ENCODE results near the gene CIAO2B.

The CIAO2B gene

GRCh38 chr16:66943426-66944053, 9.3 kb upstream of the CIAO2B start:
- no peak for TF ChIP-seq CTCF (IDR thresholded peaks at IDR 0.05; ENCODE audit: low read depth, low read length, missing control alignments)
- DNase-seq (ENCODE audit: low read depth) = no peak
- in situ Hi-C loops (cut with HindIII; ENCODE audit: low sequenced_read_pairs) = no loop called here
- H3K4me3 ChIP-seq (ENCODE audit: low read depth, low read length) = no peak overlapping the region

GRCh38 chr16:66942981-66943380, 8.8 kb upstream of the CIAO2B start:
- TF ChIP-seq CTCF (IDR thresholded peaks at IDR 0.05; ENCODE audit: low read depth, low read length, missing control alignments) = no peak
- no peak overlapping the region for H3K4me3 ChIP-seq (ENCODE audit: low read depth, low read length)
- in situ Hi-C loops (cut with HindIII; ENCODE audit: low sequenced_read_pairs) = no loop called here
- no peak for DNase-seq (ENCODE audit: low read depth)

- TF ChIP-seq CTCF (IDR thresholded peaks at IDR 0.05; ENCODE audit: low read depth, low read length, missing control alignments) = no peak
These were observed 6.0 kb upstream of the CIAO2B start for GRCh38 chr16:66940236-66940635.

GRCh38 chr16:66939366-66939765, 5.2 kb upstream of the CIAO2B start:
- in situ Hi-C loops (cut with HindIII; ENCODE audit: low sequenced_read_pairs) = loop anchor here (5.0 kb wide), 1 partner anchor 163 kb away; no protein-coding TSS in a partner anchor
- DNase-seq (ENCODE audit: low read depth) = no peak
- H3K4me3 ChIP-seq (ENCODE audit: low read depth, low read length) = no peak overlapping the region
- TF ChIP-seq CTCF (IDR thresholded peaks at IDR 0.05; ENCODE audit: low read depth, low read length, missing control alignments) = no peak

More at GRCh38 chr16:66940236-66940635, 6.0 kb upstream of the CIAO2B start:
- no peak overlapping the region for H3K4me3 ChIP-seq (ENCODE audit: low read depth, low read length)
- in situ Hi-C loops (cut with HindIII; ENCODE audit: low sequenced_read_pairs) = no loop called here
- DNase-seq (ENCODE audit: low read depth) = no peak

GRCh38 chr16:66937725-66938337, 3.6 kb upstream of the CIAO2B start:
- no peak for TF ChIP-seq CTCF (IDR thresholded peaks at IDR 0.05; ENCODE audit: low read depth, low read length, missing control alignments)
- DNase-seq (ENCODE audit: low read depth) = no peak
- no peak overlapping the region for H3K4me3 ChIP-seq (ENCODE audit: low read depth, low read length)
- in situ Hi-C loops (cut with HindIII; ENCODE audit: low sequenced_read_pairs) = loop anchor here (5.0 kb wide), 1 partner anchor 164 kb away; no protein-coding TSS in a partner anchor

- no peak overlapping the region for H3K4me3 ChIP-seq (ENCODE audit: low read depth, low read length)
- DNase-seq (ENCODE audit: low read depth) = no peak
- in situ Hi-C loops (cut with HindIII; ENCODE audit: low sequenced_read_pairs) = loop anchor here (5.0 kb wide), 1 partner anchor 165 kb away; no protein-coding TSS in a partner anchor
- TF ChIP-seq CTCF (IDR thresholded peaks at IDR 0.05; ENCODE audit: low read depth, low read length, missing control alignments) = no peak
These were observed 2.8 kb upstream of the CIAO2B start for GRCh38 chr16:66936889-66937554.

All from astrocyte of the cerebellum (primary cell).